C4-2B (cell line): ENCODE data around the gene CDRT4.

Experiments used
- H3K27ac ChIP-seq: fragments of 450-650 bp; 2 replicates; pipeline ENCODE4 v1.5.1; 2017
- CTCF ChIP-seq: fragments of 450-650 bp; conservative IDR thresholded peaks from 2 replicates; pipeline ENCODE4 v1.5.1; 2017; ENCODE audit warnings: mild to moderate bottlenecking
- ZFX ChIP-seq: fragments of 450-650 bp; IDR thresholded peaks from 2 replicates; pipeline ENCODE4 v1.6.1; 2017

The CDRT4 gene

GRCh38 chr17:15492186-15492585 lies 24.8 kb upstream of the CDRT4 start:
- no peak overlapping the region for H3K27ac ChIP-seq
- no peak for TF ChIP-seq ZFX

GRCh38 chr17:15490634-15491261 lies 23.3 kb upstream of the CDRT4 start:
- no peak for TF ChIP-seq ZFX
- no peak for TF ChIP-seq CTCF
- H3K27ac ChIP-seq = no peak overlapping the region

- H3K27ac ChIP-seq = no peak overlapping the region
- TF ChIP-seq CTCF (no peak), ZFX (no peak)
Observed at GRCh38 chr17:15488557-15488956, 21.1 kb upstream of the CDRT4 start.

GRCh38 chr17:15485045-15485444 lies 17.6 kb upstream of the CDRT4 start:
- H3K27ac ChIP-seq = no peak overlapping the region
- TF ChIP-seq ZFX (no peak), CTCF (no peak)

GRCh38 chr17:15483431-15483830 lies 16.0 kb upstream of the CDRT4 start:
- no peak for TF ChIP-seq ZFX
- no peak for TF ChIP-seq CTCF
- no peak overlapping the region for H3K27ac ChIP-seq

- no peak for TF ChIP-seq ZFX
- TF ChIP-seq CTCF = no peak
- no peak overlapping the region for H3K27ac ChIP-seq
Observed at GRCh38 chr17:15482476-15482875, 15.1 kb upstream of the CDRT4 start.

- no peak overlapping the region for H3K27ac ChIP-seq
- TF ChIP-seq ZFX (no peak), CTCF (no peak)
Observed at GRCh38 chr17:15481481-15481880, 14.1 kb upstream of the CDRT4 start.

- TF ChIP-seq CTCF (no peak), ZFX (no peak)
- H3K27ac ChIP-seq = no peak overlapping the region
Observed at GRCh38 chr17:15480204-15480603, 12.8 kb upstream of the CDRT4 start.
